Right lobe of liver (tissue), 4 donors: ENCODE measurements around the gene FAM227B.

Source experiments
- CTCF ChIP-seq, 4 donors: fragments of 200-600 bp in 3 of 4; fragments of 450-650 bp in 1 of 4; IDR thresholded peaks; one replicate each; pipeline versions ENCODE4 v1.5.1 to v1.8.0; 2016 to 2022; ENCODE audit warnings: antibody characterized with exemption in 4 of 4, mild to moderate bottlenecking in 2 of 4
- POLR2A ChIP-seq: fragments of 450-650 bp; IDR thresholded peaks from one replicate; pipeline ENCODE4 v1.6.1; 2017; ENCODE audit warnings: antibody characterized with exemption, mild to moderate bottlenecking
- donor health status: DM: no; HTN: no; CAD: no.
- donor health status: DM: no; HTN: no; CAD: no.
- donor health status: DM: no; HTN: yes; CAD: no.

- no peak for TF ChIP-seq CTCF (IDR thresholded peaks at IDR 0.05)
- TF ChIP-seq POLR2A = no peak
Observed at GRCh38 chr15:49472338-49472737, 148.3 kb downstream of the FAM227B start.
